Stimulated activated CD4-positive, alpha-beta T cell treated with anti-CD3 and anti-CD28 coated beads, Interleukin-15, amount 100 ng/mL, for 24 hours (primary cell): Measurements from ENCODE around the gene FCN2.
"Not testable (repeated sequence)": the region's sequence is repeated elsewhere in the genome, so short reads cannot be mapped to it uniquely, and the experiment has no call there.

Source experiments
- DNase-seq: peaks from one replicate; pipeline ENCODE4 v3.0.0-alpha.2; 2020

Gene FCN2

GRCh38 chr9:134847752-134848432, 32.7 kb upstream of the FCN2 start:
- DNase-seq: no peak

- no peak for DNase-seq
Measured at GRCh38 chr9:134848504-134848903, 32.1 kb upstream of the FCN2 start.

- no peak for DNase-seq
Measured at GRCh38 chr9:134850611-134851010, 30.0 kb upstream of the FCN2 start.

GRCh38 chr9:134851020-134851419, 29.6 kb upstream of the FCN2 start:
- DNase-seq: no peak

GRCh38 chr9:134852906-134853654, 27.5 kb upstream of the FCN2 start:
- no peak for DNase-seq

GRCh38 chr9:134853893-134854292, 26.7 kb upstream of the FCN2 start:
- DNase-seq: no peak

GRCh38 chr9:134854541-134854981, 26.0 kb upstream of the FCN2 start:
- no peak for DNase-seq

- no peak for DNase-seq
Measured at GRCh38 chr9:134855231-134855899, 25.2 kb upstream of the FCN2 start.

- no peak for DNase-seq
Measured at GRCh38 chr9:134855900-134856377, 24.7 kb upstream of the FCN2 start.

GRCh38 chr9:134857451-134857850, 23.2 kb upstream of the FCN2 start:
- DNase-seq: not testable (repeated sequence)

- peak; percentile 70 for DNase-seq
Measured at GRCh38 chr9:134858051-134858841, 22.4 kb upstream of the FCN2 start.

GRCh38 chr9:134860510-134860909, 20.1 kb upstream of the FCN2 start:
- no peak for DNase-seq

- no peak for DNase-seq
Measured at GRCh38 chr9:134861595-134862334, 18.8 kb upstream of the FCN2 start.

GRCh38 chr9:134863306-134863902, 17.2 kb upstream of the FCN2 start:
- no peak for DNase-seq

GRCh38 chr9:134863941-134864820, 16.4 kb upstream of the FCN2 start:
- DNase-seq: no peak

- DNase-seq: no peak
Measured at GRCh38 chr9:134864821-134865190, 15.8 kb upstream of the FCN2 start.

GRCh38 chr9:134867917-134868750, 12.5 kb upstream of the FCN2 start:
- DNase-seq: no peak

GRCh38 chr9:134868751-134869553, 11.7 kb upstream of the FCN2 start:
- DNase-seq: no peak
